T-helper 1 cell (primary cell): ENCODE measurements around the gene PROM1.

Source experiments
- DNase-seq, 5 donors: peaks; one replicate each; pipeline ENCODE4 v3.0.0-alpha.2; 2012 to 2020
- total RNA-seq, 4 donors: gene quantifications; one replicate each; lab custom pipeline; 2026; lab: John Stamatoyannopoulos, UW

The PROM1 gene
- 0 to 0.08 (median 0) reads per million in 4 donors for total RNA-seq

DNA sequence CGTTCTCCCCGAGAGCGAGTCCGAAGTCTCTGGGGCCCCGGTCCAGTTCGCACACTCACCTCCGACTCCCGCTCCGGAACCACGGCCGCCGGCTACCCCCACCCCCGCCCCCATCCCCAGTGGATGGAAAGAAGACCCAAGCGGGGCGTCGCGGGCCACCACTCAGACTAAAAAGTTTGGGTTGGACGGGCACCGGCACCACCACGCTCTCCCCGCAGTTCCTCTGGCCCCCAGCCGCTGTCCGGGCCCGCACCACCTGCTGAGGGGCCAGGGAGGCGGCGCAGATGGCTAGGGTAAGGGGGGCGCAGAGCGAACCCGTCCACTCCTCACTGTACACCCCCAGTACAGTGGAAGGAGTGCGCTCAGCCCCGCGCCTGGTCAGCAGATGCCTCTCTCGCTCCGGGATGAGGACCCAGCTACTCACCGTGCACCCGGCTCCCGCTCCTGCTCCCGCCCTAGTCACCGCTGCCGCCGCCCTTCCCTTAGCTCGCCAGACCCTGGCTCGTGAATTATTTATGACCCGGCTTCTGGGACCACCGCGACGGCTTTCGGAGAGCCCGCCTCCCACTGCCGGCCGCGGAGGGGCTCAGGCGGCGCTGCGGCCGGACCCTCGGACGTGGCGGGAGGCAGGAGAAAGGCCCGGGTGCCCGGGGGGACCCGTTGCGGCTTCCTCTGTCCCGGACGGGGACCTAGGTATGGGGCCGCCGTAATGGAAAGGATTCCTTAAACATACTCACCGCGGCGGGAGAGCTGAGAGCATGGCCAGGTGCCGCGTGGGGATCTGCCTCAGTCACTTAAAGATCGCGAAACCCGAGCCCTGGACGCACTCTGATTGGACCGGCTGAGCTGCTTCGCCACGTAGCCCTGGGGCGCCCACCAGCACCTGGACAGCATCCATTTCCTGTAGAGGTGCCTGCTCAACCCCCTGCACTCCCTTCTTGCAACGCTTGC lies at the start of gene PROM1:
Gene PROM1, minus strand, starts transcription at position 783 of the 951 bp plus-strand sequence. CDS start 8,117 bp downstream, outside the sequence.
- no peak for DNase-seq

GRCh38 chr4:16133406-16133805 lies 49.6 kb upstream of the PROM1 start:
- no peak for DNase-seq

DNA sequence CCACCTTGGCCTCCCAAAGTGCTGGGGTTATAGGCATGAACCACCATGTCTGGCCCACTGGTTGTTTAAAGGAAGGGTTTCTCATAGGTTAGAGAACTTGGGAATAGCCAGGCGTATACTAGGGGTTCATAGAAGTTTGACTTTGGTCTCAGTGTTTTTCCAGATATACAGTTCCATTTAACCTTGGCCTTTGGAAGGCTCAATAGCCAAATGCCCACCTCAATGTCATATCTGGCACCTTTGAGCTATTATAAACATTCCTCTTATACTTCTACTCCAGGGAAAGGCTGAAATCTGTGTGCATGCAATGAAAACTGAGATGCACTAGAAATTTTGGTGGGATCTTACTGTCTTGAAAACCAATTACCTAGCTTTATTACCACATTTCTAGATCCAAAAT lies 47.5 kb upstream of the PROM1 start:
- no peak for DNase-seq

DNA sequence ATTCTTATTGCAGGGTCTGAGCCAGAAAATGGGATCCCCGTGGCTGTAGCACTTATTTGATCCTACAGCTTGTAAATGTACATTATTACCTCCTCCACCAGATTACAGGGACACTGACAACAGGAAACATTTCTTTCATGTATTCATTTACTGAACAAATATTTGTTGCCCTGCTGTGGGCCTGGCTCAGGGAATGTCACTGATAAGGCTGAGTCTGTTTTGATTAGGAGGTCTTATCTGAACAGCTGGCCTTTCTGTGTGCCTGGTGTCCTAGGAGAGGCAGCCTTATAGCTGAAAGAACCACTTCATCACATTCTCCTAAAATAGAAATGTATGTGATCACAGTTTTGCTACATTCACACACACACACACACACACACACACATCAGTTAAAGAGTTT lies 45.5 kb upstream of the PROM1 start:
- no peak for DNase-seq

DNA sequence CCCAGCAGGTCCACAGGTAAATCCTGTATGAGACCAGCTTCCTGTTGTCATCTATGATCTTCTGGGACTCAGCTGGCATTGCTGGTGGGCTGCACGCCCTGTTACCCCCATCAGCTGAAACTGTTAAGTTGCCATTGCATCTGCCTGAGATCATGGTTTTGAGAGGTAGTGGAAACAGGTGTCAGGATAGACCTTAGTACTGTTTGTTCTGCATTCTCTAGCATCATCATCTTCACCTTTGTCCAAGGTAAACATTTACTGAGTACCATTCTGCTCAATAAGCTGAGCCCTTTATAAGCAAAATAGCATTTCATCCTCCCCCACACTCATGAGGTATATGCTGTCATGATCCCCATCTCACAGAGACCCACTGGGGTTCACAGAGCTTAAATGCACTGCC lies 42.9 kb upstream of the PROM1 start:
- DNase-seq, result no peak

GRCh38 chr4:16125571-16126445 lies 42.0 kb upstream of the PROM1 start:
- peak in 1 of 5 donors; percentile 10 for DNase-seq

GRCh38 chr4:16124232-16124631 lies 40.4 kb upstream of the PROM1 start:
- no peak for DNase-seq

DNA sequence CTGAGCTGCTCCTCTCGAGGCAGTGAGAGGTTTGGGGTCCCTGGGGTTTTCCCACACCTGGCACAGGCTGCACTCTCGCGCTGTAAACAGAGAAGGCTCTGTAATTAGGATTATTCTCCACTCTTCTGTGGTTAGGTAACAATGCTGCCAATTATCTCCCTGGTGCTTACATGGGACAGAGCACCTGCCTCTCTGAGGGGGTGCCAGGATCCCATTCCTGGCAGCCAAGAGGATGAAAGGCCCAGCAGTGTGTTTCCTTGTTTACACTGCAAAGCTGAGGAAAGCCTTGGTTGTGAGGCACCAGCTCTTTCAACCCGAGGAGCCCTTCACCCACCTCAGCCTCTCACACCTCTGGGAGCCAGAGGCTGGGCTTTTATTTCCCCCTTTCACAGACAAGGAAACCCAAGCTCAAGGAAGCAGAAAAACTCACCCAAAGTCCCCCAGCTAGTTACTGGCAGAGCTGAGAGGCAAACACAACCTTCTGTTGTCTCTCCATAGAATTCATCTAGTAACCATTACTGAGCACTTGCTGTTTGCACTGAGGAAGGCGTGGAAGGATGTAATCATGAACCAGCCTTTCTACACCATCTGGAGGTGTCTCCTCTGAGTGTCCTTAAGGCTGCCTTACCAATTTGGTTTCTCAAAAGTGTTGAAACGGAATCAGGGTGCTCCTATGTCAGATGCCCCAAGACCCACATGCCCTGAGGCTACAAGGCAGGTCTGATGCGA lies 39.7 kb upstream of the PROM1 start:
- peak in 1 of 5 donors; percentile 6 for DNase-seq

DNA sequence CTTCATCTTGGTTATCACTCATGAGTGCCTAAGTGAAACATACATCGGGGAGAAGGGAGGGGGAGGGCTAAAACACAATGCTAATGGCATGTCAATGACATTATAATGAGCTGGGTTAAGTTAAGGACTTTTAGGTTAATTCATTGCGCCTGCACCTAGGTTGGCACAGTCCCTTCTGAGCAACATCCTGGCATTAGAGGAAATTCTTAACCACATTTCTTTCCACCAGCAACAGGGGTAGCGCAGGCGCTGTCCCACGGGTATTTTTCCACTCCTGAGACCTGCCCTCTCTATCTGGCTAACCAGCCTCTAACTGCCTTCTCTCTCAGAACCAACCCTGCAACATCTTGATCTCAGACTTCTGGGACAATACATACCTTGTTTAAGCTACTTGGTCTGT lies 39.0 kb upstream of the PROM1 start:
- DNase-seq, result peak in 1 of 5 donors; percentile 84

DNA sequence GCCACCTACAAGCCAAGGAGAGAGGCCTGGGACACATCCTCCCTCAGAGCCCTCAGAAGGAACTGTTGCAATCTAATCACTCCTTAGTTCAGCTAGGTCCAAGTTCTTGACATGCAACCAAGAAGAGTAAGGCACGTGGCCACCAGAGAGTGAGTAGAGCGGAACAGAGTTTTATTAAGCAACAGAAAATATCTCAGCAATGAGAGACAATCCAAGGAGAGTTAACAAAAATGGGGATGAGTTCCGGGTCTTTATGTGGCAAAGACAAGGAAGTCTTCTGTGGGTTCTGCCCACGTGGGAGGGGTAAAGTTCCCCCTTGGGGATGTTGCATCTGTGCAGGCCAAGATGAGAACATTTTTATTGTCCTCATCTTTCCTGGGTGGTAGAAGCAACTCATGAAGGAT lies 38.5 kb upstream of the PROM1 start:
- no peak for DNase-seq

DNA sequence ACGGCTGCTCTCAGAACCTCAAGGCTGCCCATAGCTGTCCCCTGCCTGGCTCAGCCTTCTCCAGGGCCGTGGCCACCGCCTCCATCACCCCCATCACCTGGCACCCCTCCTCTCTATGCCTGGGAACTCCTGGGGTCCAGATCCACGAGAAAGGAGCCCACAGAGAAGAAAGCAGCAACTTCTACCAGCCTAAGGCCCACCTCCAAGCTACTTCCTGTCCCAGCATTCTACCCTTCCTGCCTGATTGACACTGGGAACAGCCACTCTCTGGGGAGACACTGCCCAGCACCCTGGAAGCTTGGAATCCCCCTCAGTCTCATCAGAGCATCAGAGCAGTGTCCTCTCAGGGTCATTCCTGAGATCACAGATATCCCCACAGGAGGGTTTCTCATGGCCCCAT lies 36.9 kb upstream of the PROM1 start:
- peak in 1 of 5 donors; percentile 8 for DNase-seq

GRCh38 chr4:16119981-16120380 lies 36.2 kb upstream of the PROM1 start:
- DNase-seq, result no peak

GRCh38 chr4:16118090-16118489 lies 34.3 kb upstream of the PROM1 start:
- DNase-seq, result no peak

- no peak for DNase-seq
These were observed 33.3 kb upstream of the PROM1 start for GRCh38 chr4:16117164-16117563.

- DNase-seq, result no peak
These were observed 32.7 kb upstream of the PROM1 start for GRCh38 chr4:16116493-16116990.

DNA sequence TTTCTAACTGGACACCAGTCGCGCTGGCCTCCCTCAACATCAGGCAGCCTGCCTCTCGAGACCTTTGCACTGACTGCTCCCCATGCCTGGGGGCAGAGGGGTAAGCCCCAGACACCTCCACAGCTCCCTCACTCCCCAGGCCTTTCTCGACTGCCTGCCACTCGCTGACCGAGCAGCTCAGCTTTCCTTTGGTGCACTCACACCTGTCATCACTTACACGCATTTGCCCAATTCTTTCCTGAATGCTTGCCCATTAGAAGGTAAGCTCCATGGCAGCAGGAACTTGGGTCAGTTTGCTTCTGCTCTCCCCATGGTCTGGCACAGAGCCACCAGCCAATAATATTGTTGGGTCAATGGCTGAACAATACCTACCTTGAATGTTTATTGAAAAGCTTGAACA lies 32.2 kb upstream of the PROM1 start:
- DNase-seq, result no peak

GRCh38 chr4:16114546-16114945 lies 30.7 kb upstream of the PROM1 start:
- no peak for DNase-seq

DNA sequence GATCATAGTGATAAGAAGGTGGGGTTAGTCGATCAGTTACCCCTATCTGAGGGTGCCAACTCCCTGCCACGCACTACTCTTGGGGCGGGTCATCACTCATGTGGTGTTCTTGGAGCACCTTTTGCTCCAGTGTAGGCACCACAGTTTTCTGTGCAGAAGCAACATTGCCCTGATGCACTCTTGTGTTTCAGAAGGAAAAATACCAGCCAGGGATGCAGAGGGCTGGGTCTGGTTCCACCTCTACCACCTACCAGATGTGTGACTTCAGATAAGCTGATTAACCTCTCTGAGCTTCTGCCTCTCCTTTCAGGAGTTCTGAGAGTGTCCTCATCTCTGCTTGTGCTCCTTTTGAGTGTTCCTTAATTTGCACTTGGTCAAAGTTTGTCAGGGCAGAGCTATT lies 29.9 kb upstream of the PROM1 start:
- no peak for DNase-seq

DNA sequence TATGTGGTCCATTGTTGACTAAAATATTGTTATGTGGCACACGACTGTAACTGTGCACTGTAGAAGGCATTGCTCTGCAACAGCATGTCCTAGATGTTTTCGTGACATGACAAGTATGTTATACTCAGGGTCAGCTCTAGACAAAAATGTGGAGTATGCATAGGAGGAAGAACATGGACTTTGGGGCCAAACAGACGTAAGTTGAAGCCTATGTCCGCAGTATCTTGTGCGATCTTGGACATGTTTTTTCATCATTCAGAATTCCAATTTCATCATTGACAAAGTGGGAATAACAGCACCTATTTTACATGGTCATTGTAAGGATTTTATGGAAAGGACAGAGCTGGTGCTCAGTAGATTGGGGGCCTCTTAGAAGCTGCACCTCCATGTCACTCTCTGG lies 27.7 kb upstream of the PROM1 start:
- no peak for DNase-seq

DNA sequence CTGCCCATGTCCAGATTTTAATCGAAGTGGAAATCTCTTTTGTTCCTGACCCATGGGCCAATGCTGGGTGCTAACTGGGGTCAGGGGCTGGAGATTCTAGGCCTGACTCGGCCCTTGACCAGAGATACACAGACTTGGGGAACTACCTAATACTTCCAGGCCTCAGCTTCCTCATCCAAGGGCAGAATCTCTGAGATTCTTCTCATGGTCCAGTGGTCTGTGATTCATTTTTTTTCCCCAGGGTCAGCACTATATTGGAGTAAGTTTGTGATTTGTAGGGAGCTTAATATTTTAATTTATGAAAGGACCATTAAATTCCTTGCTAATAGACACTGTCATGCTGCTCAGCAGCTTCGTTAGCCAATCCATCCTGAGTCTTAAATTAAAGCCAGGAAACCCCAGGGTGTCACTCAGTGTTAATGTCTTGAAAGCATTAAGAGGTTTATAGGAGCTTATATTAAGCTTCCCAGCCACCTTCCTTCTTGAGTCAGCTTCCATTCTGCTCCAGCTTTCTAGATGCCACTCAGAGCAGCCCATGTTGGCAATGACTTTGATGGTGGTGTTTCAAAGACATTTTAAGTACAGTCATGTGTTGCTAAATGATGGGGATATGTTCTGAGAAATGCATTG lies 27.0 kb upstream of the PROM1 start:
- DNase-seq, result no peak

- no peak for DNase-seq
These were observed 26.4 kb upstream of the PROM1 start for GRCh38 chr4:16110199-16110598.

DNA sequence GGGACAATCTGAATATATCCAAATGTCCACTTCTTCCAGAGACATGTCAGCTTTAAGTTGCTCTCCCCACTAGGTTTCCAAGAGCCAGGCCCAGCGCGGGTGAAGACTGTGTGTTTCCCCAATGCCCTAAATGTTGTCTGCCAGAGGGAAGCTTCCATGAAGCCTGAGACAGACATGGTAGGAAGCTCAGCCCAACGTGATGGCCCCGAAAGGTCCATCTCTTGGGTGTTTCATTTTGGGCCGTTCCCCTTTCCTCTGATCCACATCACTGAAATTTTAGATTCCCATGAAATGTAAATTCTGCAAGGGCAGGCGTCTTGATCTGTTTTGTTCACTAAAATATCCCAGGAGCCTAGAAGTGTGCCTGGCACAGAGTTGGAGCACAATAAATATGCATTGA lies 25.4 kb upstream of the PROM1 start:
- no peak for DNase-seq
